GM13976 (cell line): ENCODE results near the gene TLCD3B.

Source experiments
- DNase-seq: peaks from one replicate; pipeline ENCODE4 v3.0.0; 2012; ENCODE audit warnings: low spot score
- in situ Hi-C: fragments of 300-500 bp; cut with MboI; formaldehyde crosslinking; loops from one replicate; pipeline ENCODE4 v1.12.0; 2022; ENCODE audit warnings: low sequenced_read_pairs, mixed read lengths, inconsistent platforms; ENCODE audit not compliant: unreplicated experiment
- TF ChIP-seq, protein P1 (sequence below): IDR thresholded peaks from 2 replicates; pipeline ENCODE4 v1.5.1; 2012; ENCODE audit warnings: borderline replicate concordance, mild to moderate bottlenecking; ENCODE audit not compliant: insufficient read depth; ENCODE audit errors: extremely low read depth, missing control alignments, control extremely low read depth

TLCD3B gene

DNA sequence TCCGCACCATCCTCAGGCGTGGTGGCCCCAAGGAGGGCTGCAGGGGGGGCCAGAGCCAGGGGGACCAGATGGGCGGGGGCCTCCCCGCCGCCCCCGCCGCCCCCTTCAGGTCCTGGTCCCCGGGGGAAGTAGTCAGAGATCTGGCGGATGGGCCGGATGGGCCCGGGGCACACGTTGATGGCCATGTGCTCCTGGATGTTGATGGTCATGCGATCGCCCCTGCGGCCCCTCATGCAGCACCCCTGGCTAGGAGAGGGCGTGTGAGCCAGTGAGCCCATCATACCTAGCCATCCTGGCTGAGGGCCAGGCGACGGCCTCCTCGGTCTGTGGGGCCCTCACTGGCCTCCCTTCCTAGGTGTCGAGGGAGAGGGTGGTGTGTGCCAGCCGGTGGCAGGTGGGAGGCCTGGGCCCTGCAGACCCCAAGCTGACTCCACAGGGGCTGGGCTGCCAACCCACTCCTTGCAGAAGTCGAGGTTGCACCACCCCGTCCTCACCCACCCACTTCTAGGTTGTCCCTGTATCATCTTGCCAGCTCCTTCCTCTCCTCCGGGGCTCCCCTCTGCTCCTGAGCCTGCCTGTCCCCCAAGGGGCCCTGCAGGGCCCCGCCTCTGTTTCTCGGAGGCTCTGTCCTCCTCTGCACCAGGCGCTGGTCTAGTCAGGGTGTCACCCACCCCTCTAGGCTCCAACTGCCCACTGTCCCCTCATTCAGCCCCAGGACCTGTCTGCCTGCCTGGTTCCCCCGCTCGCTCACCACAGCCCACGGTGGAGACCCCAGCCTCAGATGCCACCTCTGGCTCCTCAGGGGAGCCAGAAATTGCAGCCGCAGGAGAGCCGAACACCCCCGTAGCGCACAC is 20.9 kb downstream of the TLCD3B start:
- no peak for DNase-seq
- in situ Hi-C loops, result loop anchor here (25.0 kb wide), 1 partner anchor 323 kb away; the partner anchor contains the start of gene QPRT
- TF ChIP-seq, protein P1, sequence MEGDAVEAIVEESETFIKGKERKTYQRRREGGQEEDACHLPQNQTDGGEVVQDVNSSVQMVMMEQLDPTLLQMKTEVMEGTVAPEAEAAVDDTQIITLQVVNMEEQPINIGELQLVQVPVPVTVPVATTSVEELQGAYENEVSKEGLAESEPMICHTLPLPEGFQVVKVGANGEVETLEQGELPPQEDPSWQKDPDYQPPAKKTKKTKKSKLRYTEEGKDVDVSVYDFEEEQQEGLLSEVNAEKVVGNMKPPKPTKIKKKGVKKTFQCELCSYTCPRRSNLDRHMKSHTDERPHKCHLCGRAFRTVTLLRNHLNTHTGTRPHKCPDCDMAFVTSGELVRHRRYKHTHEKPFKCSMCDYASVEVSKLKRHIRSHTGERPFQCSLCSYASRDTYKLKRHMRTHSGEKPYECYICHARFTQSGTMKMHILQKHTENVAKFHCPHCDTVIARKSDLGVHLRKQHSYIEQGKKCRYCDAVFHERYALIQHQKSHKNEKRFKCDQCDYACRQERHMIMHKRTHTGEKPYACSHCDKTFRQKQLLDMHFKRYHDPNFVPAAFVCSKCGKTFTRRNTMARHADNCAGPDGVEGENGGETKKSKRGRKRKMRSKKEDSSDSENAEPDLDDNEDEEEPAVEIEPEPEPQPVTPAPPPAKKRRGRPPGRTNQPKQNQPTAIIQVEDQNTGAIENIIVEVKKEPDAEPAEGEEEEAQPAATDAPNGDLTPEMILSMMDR, result no peak

DNA sequence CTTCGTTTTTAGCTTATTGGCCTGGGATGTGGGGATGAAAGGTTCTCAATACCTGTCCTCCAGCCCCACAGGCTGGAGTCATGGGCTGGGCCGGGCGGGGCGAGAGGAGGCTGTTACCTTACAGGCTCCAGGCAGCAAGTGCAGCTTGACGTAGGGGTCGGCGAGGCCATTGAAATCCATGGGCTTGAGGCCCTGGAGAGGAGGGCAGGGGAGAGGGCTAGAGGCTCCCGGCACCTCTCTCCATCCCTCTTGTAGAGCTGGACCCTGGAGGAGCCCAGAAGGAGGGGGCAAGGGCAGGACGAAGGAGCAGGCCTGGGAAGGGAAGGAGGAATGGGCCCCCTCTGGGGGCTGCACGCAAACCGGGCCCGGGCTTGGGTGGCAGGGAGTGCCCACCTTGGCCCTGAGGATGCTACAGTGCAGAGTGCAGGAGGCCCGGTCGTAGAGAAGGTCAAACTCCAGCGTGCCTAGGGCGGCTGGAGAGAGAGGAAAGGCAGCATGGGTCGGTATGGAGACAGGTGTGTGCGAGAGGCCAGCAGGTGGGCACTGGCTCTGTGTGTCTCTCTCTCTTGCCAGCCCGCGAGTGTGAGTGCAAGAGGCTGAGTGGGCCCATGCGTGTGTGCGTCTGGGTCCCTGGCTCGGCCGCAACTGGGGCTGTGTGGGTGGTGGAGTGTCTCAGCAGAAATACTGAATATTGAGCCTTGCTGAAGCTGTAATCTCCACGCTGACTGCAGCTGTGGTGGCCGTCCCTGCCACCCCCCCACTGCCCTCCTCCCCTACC is 21.8 kb downstream of the TLCD3B start:
- TF ChIP-seq, protein P1, result no peak
- in situ Hi-C loops, result loop anchor here (25.0 kb wide), 1 partner anchor 322 kb away; the partner anchor contains the start of gene QPRT
- DNase-seq, result no peak

DNA sequence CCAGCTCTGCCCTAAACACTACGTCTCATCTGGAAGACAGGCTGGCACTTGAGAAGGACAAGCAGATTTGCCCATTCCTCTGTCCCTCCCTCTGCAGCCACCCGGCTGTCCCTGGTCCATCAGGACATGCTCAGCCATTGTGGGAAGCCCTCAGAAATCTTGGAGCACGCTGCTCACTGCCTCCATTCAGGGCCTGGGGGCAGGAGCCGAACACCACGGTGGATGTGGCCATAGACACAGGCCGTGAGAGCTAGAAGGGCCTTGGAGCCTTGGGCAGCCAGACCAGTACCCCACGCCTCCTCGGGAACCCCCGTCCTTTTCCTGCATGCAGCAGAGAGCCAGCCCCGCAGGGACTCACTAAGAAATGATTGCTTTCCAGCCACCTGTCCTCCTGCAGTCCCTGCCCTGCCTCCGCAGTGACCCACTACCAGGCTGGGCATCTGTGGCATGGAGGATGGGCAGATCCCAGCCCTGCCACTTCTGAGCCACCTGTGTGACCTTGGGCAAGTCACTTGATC is 23.6 kb downstream of the TLCD3B start:
- TF ChIP-seq, protein P1, result no peak
- in situ Hi-C loops, result loop anchor here (25.0 kb wide), 1 partner anchor 320 kb away; the partner anchor contains the start of gene QPRT
- no peak for DNase-seq

DNA sequence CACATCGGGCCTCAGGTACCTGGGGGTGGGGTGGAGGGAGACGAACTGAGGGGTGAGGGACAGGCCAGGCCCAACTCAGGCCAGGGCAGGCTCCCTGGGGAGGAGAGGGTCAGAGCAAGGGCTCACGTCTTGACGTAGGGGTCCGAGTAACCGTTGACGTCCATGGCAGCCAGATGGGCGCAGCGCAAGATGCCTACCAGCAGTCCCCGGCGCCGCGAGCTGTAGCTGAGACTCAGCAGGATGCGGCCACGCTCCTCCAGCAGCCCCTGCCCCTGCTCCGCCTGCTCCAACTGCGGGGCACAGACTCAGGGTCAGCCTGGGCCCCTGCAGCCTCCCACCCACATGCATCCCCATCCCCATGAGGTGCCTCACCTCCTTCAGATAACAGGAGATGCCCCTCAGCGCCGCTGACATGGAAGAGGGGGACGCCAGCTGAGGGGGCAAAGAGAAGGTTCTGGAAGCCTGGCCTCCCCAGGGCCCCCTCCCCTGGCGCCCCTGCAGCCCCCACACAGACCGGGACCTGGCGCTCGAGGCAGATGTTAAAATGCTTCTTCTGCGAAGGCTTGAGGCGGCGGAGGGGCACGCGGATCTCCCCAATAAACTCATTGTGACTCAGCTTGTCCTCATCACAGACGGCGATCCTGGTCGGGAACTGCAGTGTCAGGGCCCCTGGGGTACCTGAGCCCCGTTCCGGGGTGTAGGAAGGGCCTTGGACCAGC is 24.3 kb downstream of the TLCD3B start:
- in situ Hi-C loops, result loop anchor here (25.0 kb wide), 1 partner anchor 320 kb away; the partner anchor contains the start of gene QPRT
- no peak for DNase-seq
- TF ChIP-seq, protein P1, result no peak

DNA sequence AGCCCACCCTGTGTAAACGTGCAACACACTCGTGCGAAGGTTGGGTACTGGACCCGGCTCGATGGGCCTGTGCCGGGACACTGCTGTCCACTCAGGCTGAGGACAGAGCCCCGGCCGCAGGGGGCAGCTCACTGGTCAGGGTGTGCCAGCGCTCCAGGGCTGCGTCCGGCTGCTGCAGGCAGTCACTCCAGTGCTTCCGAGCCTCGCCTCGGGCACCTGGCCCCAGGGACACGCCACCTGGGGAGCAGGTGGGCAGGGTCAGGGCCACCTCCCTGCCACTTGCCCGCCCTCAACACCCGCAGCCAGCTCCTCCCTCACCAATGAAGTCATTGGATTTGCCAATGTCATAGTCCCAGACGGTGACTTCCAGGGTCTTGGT is 25.0 kb downstream of the TLCD3B start:
- no peak for DNase-seq
- in situ Hi-C loops, result loop anchor here (25.0 kb wide), 1 partner anchor 319 kb away; the partner anchor contains the start of gene QPRT

More for the DNA sequence above, 25.0 kb downstream of the TLCD3B start:
- TF ChIP-seq, protein P1, result no peak
